ENCODE data around the gene TMEM179. TPM values are rescaled to one million over a fixed set of nuclear protein-coding genes. Genes with fewer than 3 reads are reported as not detected.

Gene TMEM179
- total and polyA plus RNA-seq, 2 of the 8 experiments (the other 6 are each of a cell fraction or from before 2014, with no cell fraction given), result 2.9 to 4.0 TPM

GRCh38 chr14:104579507-104579906 lies 25.1 kb downstream of the TMEM179 start, which contains the start of gene C14orf180:
TSS of gene C14orf180 (plus strand) at chr14:104579764. CDS start at chr14:104586431, 6,667 bp downstream.
- POLR2A ChIA-PET (ENCODE audit: partially characterized antibody), result no interaction called here
- H3K4me1 ChIP-seq (replicated peaks in 1 of 4; ENCODE audit: control insufficient read depth in 3 of 4, insufficient read depth in 4 of 4, low read length in 3 of 4), result no peaks in the 10 kb centered on the region
- TF ChIP-seq CEBPB (IDR thresholded peaks at IDR 0.05; ENCODE audit: low read depth, low read length), result no peak
- no peak for TF ChIP-seq MAX (IDR thresholded peaks at IDR 0.05)
- TF ChIP-seq USF2 (IDR thresholded peaks at IDR 0.05; ENCODE audit: low read length), result no peak
- TF ChIP-seq CREB1 (IDR thresholded peaks at IDR 0.05), result no peak
- no peak for TF ChIP-seq BCL11A (IDR thresholded peaks at IDR 0.05; ENCODE audit: low read depth in 2 of 2, low read length in 2 of 2)
- no peak for TF ChIP-seq POLR2AphosphoS5 (IDR thresholded peaks at IDR 0.05; ENCODE audit: low read depth, low read length)
- no peak for TF ChIP-seq TEAD4 (IDR thresholded peaks at IDR 0.05; ENCODE audit: low read depth, low read length)
- TF ChIP-seq SP1 (IDR thresholded peaks at IDR 0.05; ENCODE audit: low read depth, low read length), result no peak
- TF ChIP-seq CBX8 (IDR thresholded peaks at IDR 0.05; ENCODE audit: borderline replicate concordance, low read depth, low read length), result no peak

More at GRCh38 chr14:104579507-104579906, 25.1 kb downstream of the TMEM179 start, which contains the start of gene C14orf180:
- peaks cover 3% of the 10 kb centered on the region; the same call in 1 of the 2 replicates for H3K23me2 ChIP-seq (ENCODE audit: low read depth, low read length)
- no peak within 1 kb of the TSS for H3K4me2 ChIP-seq (ENCODE audit: insufficient read depth in 1 of 2, low read depth in 2 of 2, low read length in 2 of 2)
- H3K14ac ChIP-seq (ENCODE audit: insufficient read length), result no peak within 1 kb of the TSS
- no peaks in the 10 kb centered on the region for H3K9me3 ChIP-seq (ENCODE audit: insufficient read depth in 2 of 2, low read depth in 1 of 2, low read length in 1 of 2)
- 92% methylated on average over 12 of the region's 17 CpGs; no CpG with 5 or more reads in 1 of the 2 experiments for WGBS, 2 experiments (ENCODE audit: extremely low coverage in 1 of 2, insufficient coverage in 1 of 2, insufficient read length in 1 of 2, insufficient replicate concordance in 2 of 2, low coverage in 1 of 2, low lambda C conversion rate in 2 of 2, missing lambda C conversion rate in 1 of 2)
- H3K36me3 ChIP-seq (ENCODE audit: control insufficient read depth in 2 of 4, insufficient read depth in 4 of 4, low read length in 3 of 4), result no peaks in the 10 kb centered on the region
- no peak within 1 kb of the TSS for H3K56ac ChIP-seq (replicated peaks; ENCODE audit: insufficient read length, low read depth, low read length)
- no peak for FAIRE-seq
- H3K79me2 ChIP-seq (ENCODE audit: control insufficient read depth in 1 of 2, insufficient read depth in 2 of 2, low read length in 2 of 2), result no peaks in the 10 kb centered on the region
- CTCF ChIA-PET (ENCODE audit: partially characterized antibody), result interaction anchor here (1.0 to 1.7 kb wide), 3 partner anchors 11 to 20 kb away, joined by 3 to 4 read pairs (median 3); no protein-coding TSS in a partner anchor
- no peak within 1 kb of the TSS for H3K4me3 ChIP-seq (ENCODE audit: extremely low read depth in 1 of 4, insufficient read depth in 2 of 4, low read depth in 3 of 4, low read length in 4 of 4)
- no peak within 1 kb of the TSS for H3K9ac ChIP-seq (replicated peaks in 1 of 4; ENCODE audit: extremely low read depth in 1 of 4, low read depth in 3 of 4, low read length in 3 of 4)
- peak within 1 kb of the TSS; percentile 75; the same call in 1 of the 2 replicates for H4K8ac ChIP-seq (ENCODE audit: extremely low read depth, insufficient read depth, low read length)
- H2BK15ac ChIP-seq (ENCODE audit: low read length), result no peak within 1 kb of the TSS
- peaks cover 0 to 3% of the 10 kb centered on the region in 2 experiments for H4K20me1 ChIP-seq (replicated peaks in 1 of 2; ENCODE audit: control insufficient read depth in 1 of 2, insufficient read depth in 2 of 2, low read length in 2 of 2)
- no peak within 1 kb of the TSS for H3K4ac ChIP-seq (replicated peaks; ENCODE audit: insufficient read length, low read depth, low read length)
- H2BK20ac ChIP-seq (ENCODE audit: low read length), result no peak within 1 kb of the TSS
- no peak for DNase-seq (ENCODE audit: low read depth in 1 of 2, low spot score in 2 of 2)
- H2AK5ac ChIP-seq (ENCODE audit: low read depth, low read length), result no peak within 1 kb of the TSS
- no peak within 1 kb of the TSS for H2BK120ac ChIP-seq (replicated peaks; ENCODE audit: low read depth, low read length)
- no peak within 1 kb of the TSS for H4K91ac ChIP-seq (replicated peaks; ENCODE audit: insufficient read length, low read length)
- H4K5ac ChIP-seq (ENCODE audit: insufficient read length, low read depth, low read length), result no peak within 1 kb of the TSS
- H2BK5ac ChIP-seq (ENCODE audit: low read depth, low read length), result no peak within 1 kb of the TSS
- H2AFZ ChIP-seq (ENCODE audit: low read length), result no peak within 1 kb of the TSS
- H3K27ac ChIP-seq (ENCODE audit: low read depth, low read length), result no peak within 1 kb of the TSS
- no peaks in the 10 kb centered on the region for H3K27me3 ChIP-seq (replicated peaks in 1 of 4; ENCODE audit: control insufficient read depth in 3 of 4, extremely low read depth in 1 of 4, insufficient read depth in 3 of 4, low read length in 3 of 4)
- H3K79me1 ChIP-seq (ENCODE audit: low read depth, low read length), result no peaks in the 10 kb centered on the region
- no peak within 1 kb of the TSS for H3K18ac ChIP-seq (ENCODE audit: extremely low read depth, low read length)
- H2BK12ac ChIP-seq (ENCODE audit: low read depth, low read length), result no peak within 1 kb of the TSS
- no peak within 1 kb of the TSS for H3K23ac ChIP-seq (ENCODE audit: insufficient read length)

All from H1 (cell line).